Stimulated activated naive CD4-positive, alpha-beta T cell treated with Interleukin-2 at 50 U/mL for 16 hours (primary cell): ENCODE data around the gene SPNS2.
A peak's percentile ranks its signal among the peaks of the same experiment; 100 is the strongest.

ENCODE experiments used
- DNase-seq: peaks from one replicate; lab custom pipeline; 2025; lab: John Stamatoyannopoulos, UW

Gene SPNS2

DNA sequence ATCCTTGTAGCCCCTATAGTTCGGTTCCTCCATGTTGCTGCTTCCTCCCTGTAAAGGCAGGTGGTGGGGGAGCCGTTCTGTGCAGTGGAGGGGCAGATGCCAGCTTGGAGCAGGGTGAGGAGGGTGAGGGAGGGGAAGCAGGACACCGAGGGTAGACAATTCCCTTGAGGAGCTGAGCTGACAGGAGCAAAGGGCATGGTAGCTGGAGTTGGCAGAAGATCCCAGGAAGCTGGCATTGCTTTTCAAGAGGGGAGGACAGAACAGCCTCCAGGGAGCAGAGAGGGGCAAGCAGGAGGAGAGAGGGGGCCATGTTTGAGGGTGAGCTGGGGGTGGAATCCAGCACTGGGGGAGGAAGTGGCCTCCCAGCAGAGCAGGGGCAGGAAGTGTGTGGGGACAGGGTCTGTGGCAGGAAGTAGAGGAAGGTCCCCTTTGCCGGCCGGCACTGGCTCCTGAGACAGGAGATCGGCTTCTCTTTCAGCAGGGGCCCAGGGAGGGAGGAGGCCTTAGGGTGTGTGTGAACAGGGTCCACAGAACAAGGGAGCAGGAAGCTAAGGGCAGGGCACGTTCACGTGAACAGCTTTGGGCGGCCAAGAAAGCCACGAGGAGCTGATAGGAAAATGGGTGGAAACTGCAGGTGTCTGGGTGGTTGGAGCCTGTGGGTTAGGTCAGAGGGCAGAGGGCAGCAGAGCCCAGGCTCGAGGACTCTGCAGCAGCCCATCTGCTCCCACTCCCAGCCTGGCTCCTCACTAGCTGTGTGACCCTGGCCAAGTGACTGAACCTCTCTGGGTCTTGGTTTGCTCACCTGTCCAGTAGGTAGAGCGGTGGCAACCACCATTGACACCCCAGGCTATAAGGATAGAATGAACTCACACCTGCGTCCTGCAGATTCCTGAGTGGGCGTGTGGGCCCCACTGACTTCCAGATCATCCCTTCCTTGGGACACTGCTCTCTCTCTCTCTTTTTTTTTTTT lies 17.5 kb upstream of the SPNS2 start:
- DNase-seq, result peak; percentile 30

DNA sequence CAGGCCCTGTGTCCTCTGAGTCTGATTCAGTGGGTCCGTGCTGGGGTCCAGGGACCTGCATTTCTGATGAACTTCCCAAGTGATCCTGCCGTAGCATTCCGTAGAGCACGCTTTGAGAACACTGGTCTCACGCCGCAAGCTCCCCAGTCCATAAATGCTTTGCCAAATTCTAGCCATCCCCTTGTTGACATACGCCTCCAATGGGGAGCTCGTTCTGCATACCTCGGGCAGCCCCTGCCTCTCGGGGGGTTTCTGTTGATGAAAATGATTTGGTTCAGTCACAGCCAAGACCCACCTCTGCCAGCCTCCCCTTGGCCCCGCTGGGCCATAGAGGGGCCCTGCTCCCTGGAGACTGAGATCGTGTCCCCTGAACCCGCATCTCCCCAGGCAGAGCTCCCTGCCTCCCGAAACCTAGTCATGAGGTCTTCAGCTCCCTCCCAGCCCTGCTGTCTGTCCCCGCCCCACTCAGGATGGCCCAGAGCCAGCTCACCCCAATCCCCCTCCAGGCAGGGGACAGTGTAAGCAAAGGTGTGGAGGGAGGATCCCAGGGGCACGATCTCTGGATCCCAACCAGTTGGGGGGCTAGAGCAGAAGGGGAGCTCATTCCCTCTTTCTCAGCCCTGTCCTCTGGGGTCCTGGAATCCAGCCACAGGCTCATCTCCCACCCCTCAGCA lies 16.2 kb upstream of the SPNS2 start:
- DNase-seq, result no peak

DNA sequence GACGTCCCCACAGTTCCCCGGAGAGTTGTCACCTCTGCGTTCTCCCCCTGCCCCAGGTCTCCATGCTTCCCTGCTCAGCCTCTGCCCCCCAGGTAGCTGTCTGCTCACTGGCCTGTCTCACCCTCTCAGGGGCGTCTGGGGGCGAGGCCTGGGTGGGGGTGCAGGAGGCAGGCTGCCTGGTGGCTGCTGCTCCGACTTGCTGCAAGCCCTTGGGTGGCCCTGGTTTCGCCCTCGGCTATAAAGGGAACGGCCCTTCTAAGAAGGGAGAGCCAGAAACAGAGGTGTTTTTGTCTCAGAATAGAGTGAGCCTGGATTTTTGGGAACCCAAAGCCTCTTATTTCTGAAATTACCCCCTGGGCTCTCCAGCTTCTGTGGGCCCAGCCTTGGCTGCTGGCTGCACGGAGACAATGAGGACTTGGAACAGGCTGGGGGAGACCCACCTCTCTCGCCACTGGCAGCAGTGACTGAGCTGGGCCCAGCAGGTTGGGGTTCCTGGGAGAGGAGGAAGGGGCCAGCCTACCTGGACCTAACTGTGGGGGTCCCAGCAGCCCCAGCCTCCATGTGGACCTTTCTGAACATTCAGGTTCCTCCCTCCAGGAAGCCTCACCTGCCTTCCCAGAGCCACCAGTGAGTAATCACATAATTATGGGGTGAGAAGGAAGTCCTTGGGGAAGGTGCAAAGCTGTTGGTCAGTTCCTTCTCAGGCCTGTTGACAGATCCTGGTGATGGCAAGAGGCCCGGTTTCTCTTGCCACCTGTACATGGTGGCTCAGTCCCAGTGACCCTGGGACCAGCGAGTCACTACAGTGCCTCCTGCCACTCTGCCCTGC lies 15.5 kb upstream of the SPNS2 start:
- no peak for DNase-seq

DNA sequence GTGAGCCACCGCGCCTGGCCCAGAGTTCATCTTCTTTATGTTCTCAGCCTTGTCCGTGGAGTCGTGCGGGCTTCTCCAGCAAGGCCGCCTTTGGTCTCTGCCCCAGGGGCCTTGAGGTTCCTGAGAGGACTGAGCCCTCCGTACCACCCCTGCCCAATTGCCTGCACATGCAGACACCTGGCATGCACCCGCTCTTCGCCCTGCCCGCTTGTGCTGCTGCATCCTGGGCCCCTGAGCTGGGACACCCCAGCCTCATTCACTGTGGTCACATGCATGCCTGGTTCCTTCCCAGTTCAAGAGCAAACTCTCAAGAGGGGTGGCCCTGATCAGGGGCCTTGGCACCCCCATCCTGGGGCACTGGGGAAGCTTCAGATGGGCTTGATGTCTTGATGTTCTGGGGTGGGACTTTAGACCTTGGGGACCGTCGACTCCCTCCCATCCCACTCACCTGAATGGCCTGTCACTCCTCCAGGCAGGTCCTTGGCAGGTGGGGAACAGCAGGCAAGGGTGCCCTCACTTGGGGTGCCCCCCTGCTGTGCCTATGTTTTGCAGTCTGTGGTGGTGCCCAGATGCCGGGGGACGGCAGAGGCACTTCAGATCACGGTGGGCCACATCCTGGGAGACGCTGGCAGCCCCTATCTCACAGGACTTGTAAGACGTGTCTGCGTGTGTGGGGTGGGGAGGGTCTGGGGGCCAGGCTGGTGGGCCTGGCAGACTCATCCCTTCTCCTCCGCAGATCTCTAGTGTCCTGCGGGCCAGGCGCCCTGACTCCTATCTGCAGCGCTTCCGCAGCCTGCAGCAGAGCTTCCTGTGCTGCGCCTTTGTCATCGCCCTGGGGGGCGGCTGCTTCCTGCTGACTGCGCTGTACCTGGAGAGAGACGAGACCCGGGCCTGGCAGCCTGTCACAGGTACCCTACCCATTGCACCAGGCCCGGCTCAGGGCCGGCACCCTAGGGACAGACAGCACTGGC lies 12.7 kb upstream of the SPNS2 start:
- DNase-seq, result peak; percentile 31

DNA sequence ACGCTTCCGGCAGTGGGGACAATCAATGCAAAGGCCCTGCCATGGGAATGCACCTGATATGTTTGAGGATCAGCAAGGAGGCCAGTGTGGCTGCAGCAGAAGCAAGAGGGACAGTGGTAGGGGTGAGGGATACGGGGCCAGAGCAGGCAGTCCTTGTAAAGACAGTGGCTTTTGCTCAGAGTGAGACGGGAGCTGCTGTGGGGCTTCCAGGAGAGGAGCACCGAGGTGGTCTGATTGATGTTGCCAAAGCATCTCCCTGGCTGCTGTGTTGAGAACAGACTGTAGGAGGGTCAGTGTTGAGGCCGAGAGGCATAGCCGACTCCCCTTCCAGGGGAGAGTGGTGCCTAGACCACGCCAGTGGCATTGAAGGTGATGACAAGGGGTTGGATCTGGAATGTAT lies 11.4 kb upstream of the SPNS2 start:
- DNase-seq, result no peak

DNA sequence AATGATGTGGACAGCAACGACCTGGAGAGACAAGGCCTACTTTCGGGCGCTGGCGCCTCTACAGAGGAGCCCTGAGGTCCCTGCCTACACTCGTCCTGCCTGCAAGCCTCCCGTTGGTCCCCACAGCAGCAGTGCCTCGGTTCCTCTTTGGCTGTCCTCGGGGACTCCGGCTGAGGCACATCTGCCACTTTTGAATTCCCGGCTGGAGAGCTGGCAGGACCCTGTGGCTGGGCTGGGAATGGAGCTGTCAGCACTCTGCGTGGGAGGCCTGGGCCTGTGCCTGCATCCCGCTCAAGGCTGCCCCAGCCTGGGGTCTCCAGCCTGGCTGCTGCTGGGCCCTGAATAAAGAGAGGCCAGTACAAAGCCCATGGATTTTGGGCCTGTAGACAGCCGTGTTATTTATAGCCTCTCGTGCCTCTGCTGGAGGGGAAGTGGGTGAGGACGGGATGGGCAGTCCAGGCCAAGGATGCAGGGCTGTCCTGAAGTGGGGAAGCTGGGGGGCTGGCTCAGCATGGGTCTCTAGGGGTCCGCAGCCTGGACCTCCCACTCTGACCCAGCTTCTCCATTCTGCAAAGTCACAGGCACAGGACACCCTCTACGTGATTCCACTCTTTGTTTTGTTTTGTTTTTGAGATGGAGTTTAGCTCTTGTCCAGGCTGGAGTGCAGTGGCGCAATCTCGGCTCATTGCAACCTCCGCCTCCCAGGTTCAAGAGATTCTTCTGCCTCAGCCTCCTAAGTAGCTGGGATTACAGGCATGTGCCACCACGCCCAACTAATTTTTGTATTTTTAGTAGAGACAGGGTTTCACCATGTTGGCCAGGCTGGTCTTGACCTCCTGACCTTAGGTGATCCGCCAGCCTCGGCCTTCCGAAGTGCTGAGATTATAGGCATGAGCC lies 10.6 kb upstream of the SPNS2 start:
- no peak for DNase-seq

DNA sequence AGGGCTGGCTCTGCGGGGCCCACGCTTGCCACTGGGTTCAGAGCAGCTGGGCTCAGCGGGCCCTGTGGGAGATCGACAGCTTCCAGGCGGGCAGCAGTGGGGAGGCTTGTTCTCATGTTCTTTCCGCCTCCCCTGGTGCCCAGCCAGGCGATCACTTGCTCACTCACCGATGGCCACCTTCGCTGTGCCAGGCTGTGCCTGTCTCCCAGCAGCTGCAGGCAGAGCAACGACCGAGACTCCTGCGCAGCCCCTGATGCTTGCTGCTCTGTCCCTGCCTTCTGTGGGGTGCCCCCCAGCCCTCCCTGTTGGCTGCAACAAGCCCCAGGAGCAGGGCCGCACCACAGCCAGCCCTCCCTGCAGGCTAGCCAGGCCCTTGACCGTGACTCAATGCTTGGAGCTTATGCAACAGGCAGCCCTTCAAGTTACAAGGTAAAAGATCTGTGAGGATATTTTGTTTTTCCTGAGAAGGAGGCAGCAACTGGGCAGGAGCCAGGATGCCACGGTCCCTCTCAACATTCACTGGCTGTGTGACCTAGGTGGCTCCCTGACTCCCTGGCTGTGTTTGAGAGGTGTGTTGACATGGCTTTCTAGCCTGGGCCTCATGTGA lies 9.6 kb upstream of the SPNS2 start:
- no peak for DNase-seq

DNA sequence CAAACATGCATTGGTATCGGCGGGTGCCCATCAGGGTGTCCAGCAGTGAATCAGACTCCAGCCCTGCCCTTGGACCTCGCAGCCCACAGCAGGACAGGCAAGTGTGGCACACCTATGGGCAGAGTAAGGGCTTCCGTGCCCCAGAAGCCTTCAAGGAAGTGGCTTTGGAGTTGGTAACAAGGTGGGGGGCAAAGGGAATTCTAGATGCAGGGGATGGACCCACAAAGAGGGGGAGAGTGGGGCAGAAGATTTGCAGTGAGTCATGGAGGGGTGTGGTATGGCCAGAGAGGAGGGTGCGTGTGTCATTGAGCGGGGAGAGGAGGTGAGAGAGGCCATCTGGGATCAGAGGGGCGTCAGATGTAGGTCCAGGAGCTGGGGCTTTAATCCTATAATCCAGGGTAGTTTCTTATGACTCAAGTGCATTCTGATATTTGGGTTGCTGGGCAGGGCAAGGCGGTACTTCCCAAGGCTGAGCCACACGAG lies 8.5 kb upstream of the SPNS2 start:
- no peak for DNase-seq

DNA sequence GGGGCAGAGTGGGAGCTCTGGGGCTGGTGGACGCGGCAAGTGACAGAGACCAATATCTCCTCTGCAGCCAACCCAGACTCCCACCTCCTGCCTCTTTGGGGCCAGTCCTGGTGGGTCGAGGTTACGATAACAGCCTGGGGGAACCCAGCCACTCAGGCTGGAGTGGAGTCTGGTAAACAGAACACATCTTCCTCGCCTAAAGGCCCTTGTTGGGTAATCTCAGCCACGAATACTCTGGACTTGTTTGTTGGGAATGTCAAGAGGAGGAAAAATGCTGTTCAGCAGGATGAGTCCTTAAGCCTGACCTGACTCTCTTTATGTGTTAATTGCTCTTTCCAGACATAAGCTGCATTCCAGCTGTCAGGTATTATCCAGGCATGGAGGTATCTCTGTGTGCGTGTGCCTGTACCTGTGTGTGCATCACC lies 8.0 kb upstream of the SPNS2 start:
- no peak for DNase-seq

DNA sequence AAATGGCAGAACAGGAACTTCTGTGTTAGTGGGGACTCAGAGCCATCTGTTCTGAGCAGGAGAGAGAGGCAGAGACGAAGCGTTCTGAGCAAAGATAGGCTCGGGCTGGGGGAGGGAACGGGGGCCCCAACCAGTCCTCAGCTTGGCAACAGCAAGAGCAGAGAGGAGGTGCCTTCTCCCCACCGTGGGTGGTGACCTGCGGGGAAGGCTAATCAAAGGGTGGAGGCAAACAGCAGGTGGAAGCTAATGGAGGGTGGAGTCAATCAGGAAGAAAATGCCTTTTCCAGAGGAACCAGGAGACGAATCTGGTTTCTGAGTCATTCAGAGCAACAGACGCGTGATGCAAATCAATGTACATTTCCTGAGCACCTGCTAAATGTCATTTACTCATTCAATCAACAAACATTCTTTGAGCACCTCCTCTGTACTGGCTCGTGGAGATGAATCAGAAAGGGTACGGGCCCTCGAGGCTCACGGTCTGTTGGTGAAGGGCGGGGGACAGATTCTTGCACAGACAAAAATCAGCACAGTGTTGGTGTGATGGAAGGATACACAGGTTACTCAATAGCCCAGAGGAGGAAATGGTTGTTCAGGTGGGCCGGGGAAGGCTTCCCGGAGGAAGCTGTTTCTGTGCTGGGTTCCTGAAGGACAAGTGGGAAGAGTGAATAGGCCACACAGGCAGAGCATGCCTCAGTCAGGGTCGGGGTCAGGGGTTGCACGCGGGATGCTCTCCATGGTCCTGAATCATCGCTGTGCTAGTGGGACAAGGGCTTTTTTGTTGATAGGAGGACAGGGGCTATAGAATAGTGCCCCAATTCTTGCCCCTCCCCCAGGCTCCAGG lies 5.7 kb upstream of the SPNS2 start:
- DNase-seq, result no peak

DNA sequence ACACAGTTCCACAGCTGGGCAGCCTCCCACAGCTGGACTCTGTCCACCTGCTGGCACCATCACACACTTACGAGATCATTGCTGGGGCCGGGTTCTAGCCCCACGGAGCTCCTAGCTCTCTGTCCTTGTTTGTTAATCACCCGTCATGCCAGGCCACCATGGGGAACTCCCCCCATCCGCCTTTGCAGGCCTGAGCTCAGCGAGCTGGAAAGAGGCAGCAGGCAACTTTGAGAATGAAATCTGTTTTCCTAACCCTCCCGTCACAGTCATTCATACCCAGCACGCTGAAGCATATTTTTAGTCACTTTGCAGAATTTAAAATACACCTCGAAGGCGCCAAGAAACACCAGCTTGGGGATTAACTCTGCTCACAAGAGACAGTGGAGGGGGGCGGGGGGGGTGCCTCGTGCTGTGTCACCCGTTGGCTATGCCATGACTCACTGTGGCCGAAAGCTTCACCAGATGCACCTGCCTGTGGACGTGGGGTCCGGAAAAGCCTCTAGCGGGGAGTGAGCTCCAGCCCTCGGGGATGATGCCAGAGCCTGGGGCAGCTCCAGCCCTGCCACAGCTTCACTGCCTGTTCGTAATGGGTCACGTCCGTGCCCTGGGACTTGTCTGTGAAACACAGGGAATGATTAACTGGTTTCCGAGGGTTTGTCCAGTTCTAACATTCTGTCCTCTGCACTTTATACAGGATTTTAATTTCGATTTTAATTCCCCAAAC lies 1.4 kb upstream of the SPNS2 start:
- DNase-seq, result no peak

DNA sequence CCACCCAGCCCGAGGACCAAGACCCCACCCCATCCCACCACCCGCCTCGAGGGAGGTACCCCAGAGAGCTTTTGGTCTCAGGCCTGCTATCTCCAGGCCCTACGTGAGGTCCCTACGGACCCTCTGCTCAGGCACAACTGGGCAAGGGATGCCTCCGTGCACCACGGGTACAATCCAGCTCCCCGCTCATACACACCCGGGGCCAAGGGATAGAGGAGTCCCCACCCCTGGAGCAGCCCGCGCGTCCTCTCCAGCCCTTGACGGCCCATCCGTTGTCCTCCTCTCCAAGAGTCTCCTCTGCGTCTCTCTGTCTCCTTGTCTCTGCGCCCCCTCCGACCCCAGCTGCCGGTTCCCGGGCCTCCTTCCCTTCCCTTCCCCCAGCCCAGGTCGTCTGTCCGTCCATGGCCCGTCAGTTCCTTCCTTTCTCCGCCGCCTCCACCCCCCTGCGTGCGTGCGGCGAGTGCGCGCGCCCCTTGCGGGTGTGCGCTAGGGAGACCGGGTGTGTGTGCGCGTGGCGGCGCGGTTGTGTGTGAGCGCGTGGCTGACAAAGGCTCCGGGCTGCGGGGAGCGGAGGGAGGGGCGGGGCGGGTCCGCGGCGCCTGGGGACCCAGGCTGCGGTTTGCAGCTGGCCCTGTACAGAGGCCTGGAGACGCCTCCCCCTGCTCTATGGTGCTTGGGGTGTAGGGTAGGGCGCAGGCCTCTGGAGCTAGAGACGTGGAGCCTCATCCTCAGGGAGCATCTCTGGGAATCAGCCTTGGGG lies 930 bp downstream of the SPNS2 start:
- peak; percentile 24 for DNase-seq

DNA sequence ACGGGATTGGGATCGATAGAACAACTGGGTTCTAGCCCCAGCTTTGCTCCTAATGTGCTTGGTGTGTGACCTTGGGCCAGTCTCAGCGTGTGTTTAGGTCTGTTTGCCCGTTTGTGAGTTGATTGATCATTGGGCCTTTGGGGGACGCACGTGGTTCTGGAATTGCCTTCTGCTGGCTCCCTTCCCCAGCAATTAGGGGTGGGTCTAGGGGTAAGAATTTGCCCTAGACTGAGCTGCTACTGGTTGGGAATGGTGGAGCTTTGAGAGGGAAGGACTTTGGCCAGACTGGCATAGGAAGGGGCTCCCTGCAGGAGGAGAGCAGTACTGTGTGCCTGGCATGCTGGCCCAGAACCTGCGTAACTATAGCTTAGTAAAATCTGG lies 1.5 kb downstream of the SPNS2 start:
- DNase-seq, result no peak

DNA sequence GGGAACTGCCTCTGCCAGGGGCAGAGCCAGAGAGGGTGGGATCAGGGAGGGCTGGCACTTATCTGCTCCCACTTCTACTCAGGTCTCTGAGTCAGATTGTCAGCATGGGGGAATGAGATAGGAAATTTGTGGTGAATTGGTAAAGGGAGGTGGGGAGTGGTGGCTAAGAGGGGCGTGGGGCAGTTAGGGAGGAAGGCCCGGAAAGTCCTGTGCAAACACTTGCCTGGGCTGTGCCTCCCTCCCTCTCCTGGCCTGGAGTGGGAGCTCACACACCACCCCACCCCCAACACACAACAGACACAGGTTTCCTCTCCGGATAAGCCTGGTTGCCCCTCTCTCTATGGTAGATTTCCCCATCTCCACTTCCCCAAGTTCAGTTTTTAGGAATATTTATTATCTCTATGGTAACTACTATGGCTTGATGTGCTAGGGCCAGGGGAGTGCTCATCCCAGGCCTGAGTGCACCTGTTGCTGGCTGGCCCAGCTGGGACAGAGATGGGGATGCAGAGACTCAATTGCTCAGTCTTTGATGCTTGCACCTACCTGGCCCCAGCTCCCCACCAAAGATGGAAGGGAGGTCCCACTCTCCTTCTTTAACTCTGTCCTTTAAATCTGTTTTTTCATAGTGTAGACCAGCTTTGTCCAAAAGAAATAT lies 2.7 kb downstream of the SPNS2 start:
- DNase-seq, result no peak

DNA sequence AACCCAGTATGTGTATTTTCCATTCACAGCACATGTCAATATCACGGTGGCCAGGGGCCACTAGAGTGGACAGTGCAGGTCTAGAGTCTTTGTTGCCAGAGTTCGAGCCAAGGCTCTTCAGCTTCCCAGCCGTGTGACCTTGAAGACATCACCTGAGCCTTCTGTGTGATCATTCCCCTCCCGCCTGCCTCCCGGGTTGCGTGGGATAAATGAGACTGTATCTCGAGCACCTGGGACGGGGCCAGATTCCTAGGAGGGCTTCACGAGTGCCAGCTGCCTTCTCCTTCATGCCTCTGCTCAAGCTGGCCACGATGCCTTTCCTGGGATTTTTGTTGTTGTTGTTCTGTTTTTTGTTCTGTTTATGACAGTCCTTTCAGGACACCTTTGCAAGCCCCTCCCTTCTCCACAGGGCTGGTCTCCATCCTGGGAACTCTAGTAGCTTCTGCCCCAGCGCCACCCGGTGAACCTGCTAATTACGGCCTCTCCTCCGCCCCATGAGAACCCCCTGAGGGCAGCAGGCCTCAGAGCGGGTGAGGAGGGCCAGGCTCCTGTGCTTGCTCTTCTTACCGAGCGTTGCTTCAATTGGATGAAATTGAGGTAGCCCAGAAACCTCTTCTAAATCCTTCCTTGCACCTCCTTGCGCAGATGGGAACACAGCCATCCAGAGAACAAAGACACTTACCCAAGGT lies 3.9 kb downstream of the SPNS2 start:
- DNase-seq, result no peak
